ENCODE results near the gene SPTY2D1.

GRCh38 chr11:18567081-18567480 lies 67.1 kb downstream of the SPTY2D1 start:
- TF ChIP-seq POLR2AphosphoS5 (IDR thresholded peaks at IDR 0.05; ENCODE audit: low read depth), result no peak
- TF ChIP-seq CTCF (IDR thresholded peaks at IDR 0.05; ENCODE audit: insufficient read depth, low read length), result no peak
- no peak for TF ChIP-seq REST (IDR thresholded peaks at IDR 0.05; ENCODE audit: insufficient replicate concordance, low read depth)
- no peak for TF ChIP-seq GABPA (IDR thresholded peaks at IDR 0.05; ENCODE audit: low read depth)
- no peak for TF ChIP-seq SPI1 (IDR thresholded peaks at IDR 0.05; ENCODE audit: borderline replicate concordance, low read depth)

Data from HL-60 (cell line).